ENCODE measurements around the gene SLC6A8.

DNA sequence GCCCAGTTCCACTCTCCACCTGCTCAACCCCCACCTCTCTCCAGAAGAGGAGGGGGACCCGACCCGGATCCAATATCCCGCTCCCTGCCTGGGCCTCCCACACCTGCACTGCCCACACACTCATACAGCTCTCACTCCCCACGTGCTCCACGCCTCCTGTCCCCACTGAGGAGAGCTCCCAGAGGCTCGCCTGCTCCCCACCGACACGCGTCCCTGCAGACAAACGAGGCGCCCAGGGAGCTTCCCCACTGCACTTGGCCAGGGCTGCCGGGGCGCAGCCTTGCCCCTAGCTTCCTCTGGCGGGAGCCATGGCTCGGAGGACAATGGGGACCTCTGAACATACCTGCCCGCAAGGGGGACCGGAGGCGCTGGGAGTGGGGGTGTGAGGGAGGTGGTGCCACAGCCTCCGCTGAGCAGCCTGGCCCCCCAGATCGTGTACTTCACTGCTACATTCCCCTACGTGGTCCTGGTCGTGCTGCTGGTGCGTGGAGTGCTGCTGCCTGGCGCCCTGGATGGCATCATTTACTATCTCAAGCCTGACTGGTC, 5.0 kb downstream of the SLC6A8 start:
- TF ChIP-seq POLR2A (IDR thresholded peaks at IDR 0.05; ENCODE audit: low read length) (no peak), GATA1 (IDR thresholded peaks at IDR 0.05; ENCODE audit: low read depth, low read length) (no peak)

Measured in erythroblast (primary cell).